ENCODE results near the gene LCN9.

LCN9 gene

DNA sequence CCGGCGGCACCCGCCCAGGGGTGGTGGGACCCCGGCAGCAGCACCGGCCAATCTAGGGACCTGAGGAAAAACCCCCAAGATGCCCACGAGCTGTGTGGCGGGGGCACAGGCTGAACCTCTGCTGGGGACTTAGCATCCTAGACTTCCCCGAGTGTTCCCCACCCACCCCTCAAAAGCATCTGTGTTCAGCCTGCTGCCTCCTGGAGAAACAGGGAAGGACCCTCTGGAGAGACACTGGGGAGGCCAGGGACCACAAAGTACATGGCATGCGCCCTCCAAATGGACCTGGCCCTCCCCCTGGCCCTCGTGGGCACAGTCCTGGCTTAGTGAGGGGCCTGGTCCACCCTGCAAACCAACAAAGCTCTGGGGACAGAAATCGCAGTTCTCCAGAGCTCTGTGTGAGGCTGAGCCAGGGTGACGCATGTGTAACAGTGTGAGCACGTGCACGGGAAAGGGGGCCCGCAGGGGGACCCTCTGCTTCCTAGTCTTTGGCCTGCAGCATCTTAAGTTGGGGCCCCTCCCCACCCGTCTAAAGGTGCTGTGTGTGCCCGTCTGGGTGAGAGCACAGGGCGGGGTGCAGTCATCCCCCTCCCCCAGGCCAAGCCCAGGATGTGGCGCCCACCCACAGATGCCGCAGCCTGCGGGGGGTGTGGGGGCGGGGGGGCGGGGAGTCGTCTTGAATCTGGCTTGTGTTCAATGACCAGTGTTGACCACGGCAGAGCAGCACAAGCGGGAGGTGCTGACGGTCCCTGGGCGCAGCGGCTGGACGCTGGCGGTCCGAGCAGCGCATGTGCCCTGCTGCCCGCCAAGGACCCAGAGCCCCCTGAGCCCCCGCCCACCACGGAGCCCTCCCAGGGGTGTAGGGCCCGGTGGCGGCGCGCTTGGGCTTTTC, 38.2 kb downstream of the LCN9 start:
- no peak for DNase-seq

- DNase-seq, result peak in 3 of 5 donors; percentile 4 to 44 (median 25)
These were observed 39.0 kb downstream of the LCN9 start, which contains the start of gene KCNT1 for GRCh38 chr9:135701959-135702721. KCNT1 (plus strand) TSS chr9:135702185; CDS start chr9:135702259, 74 bp downstream.

DNA sequence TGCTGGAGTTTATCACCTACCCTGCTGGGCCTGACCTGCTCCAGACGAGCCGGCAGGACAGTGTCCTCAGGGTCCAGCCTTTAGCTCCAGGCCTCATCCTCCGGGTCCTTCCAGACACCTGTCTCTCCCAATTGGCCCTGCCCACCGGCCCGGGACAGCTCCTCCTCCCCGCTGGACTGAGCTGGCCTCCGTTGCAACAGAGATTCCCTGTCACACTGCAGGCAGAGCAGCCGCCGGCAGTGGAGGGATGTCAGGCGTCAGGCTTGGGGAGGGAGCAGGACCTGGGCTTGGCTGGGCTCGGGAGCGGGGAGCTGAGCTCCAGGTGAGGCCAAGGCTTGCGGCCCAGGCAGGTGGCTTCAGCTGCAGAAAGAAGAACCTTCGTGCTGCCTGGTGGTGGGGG, 40.6 kb downstream of the LCN9 start:
- DNase-seq, result no peak

DNA sequence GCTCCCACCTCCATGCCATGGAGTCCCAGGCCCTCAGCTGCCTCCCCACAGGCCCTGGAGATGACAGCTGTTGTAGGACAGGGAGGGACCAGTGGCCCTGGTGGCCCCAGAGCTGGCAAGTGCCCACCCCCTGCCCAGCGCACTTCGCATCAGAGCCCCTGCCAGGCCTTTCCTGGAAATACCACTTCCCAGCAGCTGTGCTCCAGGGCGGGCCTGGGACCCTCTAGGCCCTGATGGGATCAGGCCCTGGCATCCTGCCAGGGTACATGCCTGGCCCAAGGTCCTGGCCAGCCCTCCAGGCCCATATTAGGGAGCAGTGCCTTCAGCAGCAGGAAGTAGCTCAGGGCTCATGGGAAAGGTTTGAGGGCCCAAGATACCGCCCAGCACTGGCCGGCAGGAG, 41.4 kb downstream of the LCN9 start:
- DNase-seq, result no peak

GRCh38 chr9:135705376-135705775, 42.3 kb downstream of the LCN9 start:
- no peak for DNase-seq

DNA sequence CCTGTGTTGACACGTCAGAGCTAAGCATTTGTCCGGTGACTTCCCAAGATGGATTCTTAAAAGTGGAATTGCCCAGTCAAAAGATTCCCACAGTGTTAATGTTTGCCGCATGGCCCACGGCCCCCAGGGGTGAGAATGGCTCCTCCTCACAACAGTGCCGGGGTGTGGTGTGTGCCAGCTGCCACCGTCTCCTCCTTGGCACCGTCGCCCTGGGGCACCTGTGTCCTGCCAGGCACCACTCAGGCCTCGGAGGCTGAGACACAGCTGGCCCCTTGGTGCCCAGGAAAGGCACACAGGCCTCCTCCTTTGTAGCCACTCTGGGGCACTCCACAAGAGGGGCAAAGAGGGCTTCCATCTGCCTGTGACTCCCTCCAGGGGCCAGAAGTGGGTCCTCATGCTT, 43.2 kb downstream of the LCN9 start:
- DNase-seq, result no peak

DNA sequence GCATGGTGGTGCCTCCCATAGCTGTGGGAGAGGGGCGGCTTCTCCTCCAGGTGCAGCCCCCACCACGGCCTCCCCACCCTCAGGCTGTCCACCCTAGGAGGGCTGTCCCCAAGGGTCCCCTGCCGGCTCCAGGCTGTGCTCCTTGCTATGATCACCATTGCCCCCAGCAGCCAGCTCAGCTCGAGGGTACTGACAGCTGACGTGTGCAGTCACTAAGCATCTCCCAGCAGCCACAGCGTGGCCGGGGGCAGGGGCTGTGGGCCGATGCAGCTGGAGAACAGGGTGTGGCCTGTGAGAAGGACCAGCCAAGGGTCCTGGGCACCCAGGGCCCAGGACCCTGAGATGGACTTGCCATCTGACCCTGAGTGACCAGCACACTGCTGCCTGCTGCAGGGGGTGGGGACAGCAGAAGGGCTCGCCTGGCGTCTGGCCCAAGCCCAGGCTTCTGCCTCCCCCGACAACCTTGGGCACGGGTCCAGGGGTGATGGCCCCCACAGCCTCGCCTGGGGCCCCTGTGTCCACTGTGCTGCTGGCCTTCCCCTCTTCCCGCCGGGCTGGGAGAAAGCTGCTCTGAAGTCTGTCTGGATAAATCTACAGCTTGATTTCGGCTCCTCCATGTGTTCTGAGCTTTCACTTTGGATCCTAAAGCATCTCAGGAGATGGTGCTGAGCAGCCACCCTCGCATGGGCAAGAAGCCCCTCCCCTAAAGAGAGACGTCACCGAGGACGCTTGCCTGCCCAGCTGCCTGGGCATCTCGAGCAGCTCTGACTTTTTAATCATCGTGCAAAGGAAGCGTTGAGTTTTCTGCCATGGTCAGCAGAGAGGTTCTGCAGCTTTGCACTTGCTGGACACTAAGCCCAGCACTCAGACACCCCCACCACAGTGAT, 44.4 kb downstream of the LCN9 start:
- DNase-seq, result no peak

DNA sequence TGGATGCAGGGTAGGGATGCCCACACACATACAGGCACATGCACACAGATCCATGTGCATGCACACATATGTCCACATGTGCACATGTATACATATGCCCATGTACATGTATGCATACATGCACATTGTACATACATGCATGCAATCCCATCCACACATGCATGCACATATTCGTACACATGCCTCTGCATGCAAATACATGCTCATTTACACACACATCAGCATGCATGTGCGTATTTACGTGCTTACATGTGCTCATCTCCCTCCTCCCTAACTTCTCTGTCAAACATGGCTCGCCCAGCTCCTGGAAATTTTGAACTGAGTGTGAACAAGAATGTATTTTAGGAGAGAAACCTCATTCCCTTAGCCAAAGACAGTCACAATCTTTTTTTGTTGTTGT, 45.1 kb downstream of the LCN9 start:
- DNase-seq, result no peak

DNA sequence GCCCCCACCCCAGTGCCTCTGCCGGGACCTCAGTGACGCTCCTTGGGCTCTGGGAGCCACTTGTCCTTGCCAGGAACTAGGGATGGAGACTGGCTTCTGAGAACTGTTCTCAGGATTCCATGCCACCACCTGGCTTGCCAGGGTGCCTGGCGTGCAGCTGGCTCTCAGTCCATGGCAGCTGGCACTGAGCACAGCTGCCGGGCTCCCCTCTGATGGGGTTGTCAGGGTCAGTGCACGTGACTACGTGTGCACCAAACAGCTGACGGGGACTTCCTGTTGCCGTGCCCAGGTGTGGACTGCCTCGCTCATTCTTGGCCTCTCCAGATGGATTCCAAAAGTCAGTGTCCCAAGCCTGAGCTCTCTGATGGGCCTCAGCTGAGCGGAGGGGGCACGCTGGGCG, 48.3 kb downstream of the LCN9 start:
- DNase-seq, result no peak

DNA sequence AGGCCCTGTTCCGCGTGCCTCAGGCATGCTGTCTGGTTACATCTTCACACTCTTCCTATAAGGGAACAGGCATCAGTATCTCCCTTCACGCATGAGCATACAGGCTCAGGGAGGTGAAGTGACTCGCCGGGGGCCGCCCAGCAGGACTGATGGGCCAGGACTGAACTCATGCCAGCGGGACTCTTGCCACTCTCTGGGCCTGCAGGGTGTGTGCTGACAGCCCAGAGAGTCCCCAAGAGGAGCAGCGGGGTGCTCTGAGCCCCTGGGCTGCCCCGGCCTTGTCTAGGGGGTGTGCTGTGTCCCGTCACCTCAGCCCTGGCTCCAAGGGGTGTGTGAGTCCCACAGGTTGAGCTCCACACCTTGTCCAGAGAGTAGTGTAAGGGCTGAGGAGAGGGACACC, 48.8 kb downstream of the LCN9 start:
- no peak for DNase-seq

GRCh38 chr9:135712613-135713295, 49.6 kb downstream of the LCN9 start:
- no peak for DNase-seq

GRCh38 chr9:135714242-135715055, 51.3 kb downstream of the LCN9 start:
- no peak for DNase-seq

- DNase-seq, result no peak
These were observed 52.0 kb downstream of the LCN9 start for GRCh38 chr9:135715056-135715595.

- DNase-seq, result no peak
These were observed 52.9 kb downstream of the LCN9 start for GRCh38 chr9:135716045-135716444.
